ENCODE data around the gene SGSM2. TPM values are rescaled to one million over a fixed set of nuclear protein-coding genes. Genes with fewer than 3 reads are reported as not detected.

The SGSM2 gene
- total and polyA plus RNA-seq, 2 donors (not counting 1 experiment from before 2014, with no cell fraction given) = 139 to 181 TPM

DNA sequence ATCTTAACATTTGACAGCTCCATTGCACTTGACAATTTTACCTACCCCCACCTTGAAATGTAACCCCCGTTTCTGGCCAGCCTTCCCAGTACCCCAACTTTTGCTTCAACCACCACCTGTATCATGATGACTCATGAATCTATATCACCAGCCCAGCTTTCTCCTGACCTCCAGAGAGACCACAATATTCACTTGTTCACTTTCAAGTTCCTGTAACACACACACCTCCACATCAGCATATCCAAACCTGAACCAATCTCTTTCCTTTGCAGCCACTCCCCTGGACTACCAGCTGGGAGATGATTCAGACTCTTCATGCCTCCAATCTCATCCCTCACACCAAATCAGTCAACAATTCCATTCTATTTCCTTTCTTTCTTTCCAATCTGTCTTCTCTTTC lies 41.7 kb upstream of the SGSM2 start:
- H2AFZ ChIP-seq (ENCODE audit: insufficient read depth, low read depth, low read length, poor library complexity, severe bottlenecking) = no peak overlapping the region
- H3K4me1 ChIP-seq (ENCODE audit: control insufficient read depth in 2 of 2, insufficient read depth in 2 of 2, low read length in 2 of 2) = no peaks in the 10 kb centered on the region
- H3K4me2 ChIP-seq (replicated peaks; ENCODE audit: low read depth, low read length, poor library complexity, severe bottlenecking) = no peak overlapping the region
- H3K36me3 ChIP-seq (replicated peaks in 1 of 2; ENCODE audit: control extremely low read depth in 1 of 2, control insufficient read depth in 1 of 2, extremely low read depth in 1 of 2, insufficient read depth in 2 of 2, low read length in 1 of 2) = peaks cover 2 to 82% of the 10 kb centered on the region in 2 experiments
- H3K9ac ChIP-seq (ENCODE audit: low read length) = no peak overlapping the region
- no peaks in the 10 kb centered on the region for H3K27me3 Mint-ChIP-seq
- no peak overlapping the region for H3K4me3 ChIP-seq (ENCODE audit: control extremely low read depth in 1 of 5, extremely low read depth in 1 of 5, insufficient read depth in 1 of 5, low read depth in 2 of 5, low read length in 4 of 5)
- intact Hi-C loops (cut with micrococcal nuclease) = no loop called here
- POLR2A ChIA-PET = no interaction called here
- H3K9me3 Mint-ChIP-seq (ENCODE audit: insufficient read depth) = no peaks in the 10 kb centered on the region
- H4K20me1 ChIP-seq (ENCODE audit: control insufficient read depth, insufficient read depth, low read length, poor library complexity, severe bottlenecking) = no peaks in the 10 kb centered on the region
- WGBS (ENCODE audit: insufficient coverage) = 100% methylated on average over 1 of the region's 1 CpG
- no peaks in the 10 kb centered on the region for H3K9me3 ChIP-seq (ENCODE audit: control extremely low read depth in 1 of 3, control insufficient read depth in 2 of 3, insufficient read depth in 1 of 3, low read length in 2 of 3)
- H3K27ac ChIP-seq (ENCODE audit: low read length in 2 of 2) = no peak overlapping the region
- H3K27ac Mint-ChIP-seq = no peak overlapping the region
- TF ChIP-seq EZH2 (IDR thresholded peaks at IDR 0.05; ENCODE audit: borderline replicate concordance, insufficient read depth, low read depth, low read length, poor library complexity, severe bottlenecking) = no peak
- TF ChIP-seq, protein P1, sequence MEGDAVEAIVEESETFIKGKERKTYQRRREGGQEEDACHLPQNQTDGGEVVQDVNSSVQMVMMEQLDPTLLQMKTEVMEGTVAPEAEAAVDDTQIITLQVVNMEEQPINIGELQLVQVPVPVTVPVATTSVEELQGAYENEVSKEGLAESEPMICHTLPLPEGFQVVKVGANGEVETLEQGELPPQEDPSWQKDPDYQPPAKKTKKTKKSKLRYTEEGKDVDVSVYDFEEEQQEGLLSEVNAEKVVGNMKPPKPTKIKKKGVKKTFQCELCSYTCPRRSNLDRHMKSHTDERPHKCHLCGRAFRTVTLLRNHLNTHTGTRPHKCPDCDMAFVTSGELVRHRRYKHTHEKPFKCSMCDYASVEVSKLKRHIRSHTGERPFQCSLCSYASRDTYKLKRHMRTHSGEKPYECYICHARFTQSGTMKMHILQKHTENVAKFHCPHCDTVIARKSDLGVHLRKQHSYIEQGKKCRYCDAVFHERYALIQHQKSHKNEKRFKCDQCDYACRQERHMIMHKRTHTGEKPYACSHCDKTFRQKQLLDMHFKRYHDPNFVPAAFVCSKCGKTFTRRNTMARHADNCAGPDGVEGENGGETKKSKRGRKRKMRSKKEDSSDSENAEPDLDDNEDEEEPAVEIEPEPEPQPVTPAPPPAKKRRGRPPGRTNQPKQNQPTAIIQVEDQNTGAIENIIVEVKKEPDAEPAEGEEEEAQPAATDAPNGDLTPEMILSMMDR (IDR thresholded peaks at IDR 0.05) = no peak
- no peak for DNase-seq
- no peaks in the 10 kb centered on the region for H3K4me1 Mint-ChIP-seq
- H3K79me2 ChIP-seq (ENCODE audit: control insufficient read depth, insufficient read depth, low read length) = peaks cover 33% of the 10 kb centered on the region
- ATAC-seq (ENCODE audit: low read depth) = no peak
- no peak overlapping the region for H3K4me3 Mint-ChIP-seq
- no peaks in the 10 kb centered on the region for H3K27me3 ChIP-seq (replicated peaks in 1 of 4; ENCODE audit: control extremely low read depth in 1 of 4, control insufficient read depth in 3 of 4, insufficient read depth in 4 of 4, low read length in 3 of 4)
- CTCF ChIA-PET = interaction anchor here (0.6 to 1.3 kb wide), 3 partner anchors 12 to 402 kb away, joined by 3 to 4 read pairs (median 3); no protein-coding TSS in a partner anchor

DNA sequence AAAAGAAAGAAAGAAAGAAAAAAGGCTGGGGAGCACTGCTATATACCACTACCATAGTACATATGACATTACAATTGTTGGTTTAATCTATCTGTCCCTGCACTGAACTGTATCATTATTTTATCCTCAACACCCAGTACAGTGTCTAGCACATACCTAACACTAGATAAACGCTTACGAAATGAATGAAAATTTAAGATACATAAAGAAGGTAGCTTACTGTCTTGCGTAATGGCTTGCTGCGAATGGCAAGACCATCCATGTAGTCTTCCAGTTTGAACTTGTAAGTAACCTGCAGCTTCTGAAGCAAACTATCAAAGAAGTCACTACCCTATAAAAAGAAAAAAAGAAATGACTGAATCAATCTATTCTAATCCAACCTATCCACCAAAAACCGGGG lies 40.3 kb upstream of the SGSM2 start:
- H4K20me1 ChIP-seq (ENCODE audit: control insufficient read depth, insufficient read depth, low read length, poor library complexity, severe bottlenecking) = no peaks in the 10 kb centered on the region
- no peak overlapping the region for H3K4me3 Mint-ChIP-seq
- no peaks in the 10 kb centered on the region for H3K27me3 ChIP-seq (replicated peaks in 1 of 4; ENCODE audit: control extremely low read depth in 1 of 4, control insufficient read depth in 3 of 4, insufficient read depth in 4 of 4, low read length in 3 of 4)
- POLR2A ChIA-PET = no interaction called here
- H2AFZ ChIP-seq (ENCODE audit: insufficient read depth, low read depth, low read length, poor library complexity, severe bottlenecking) = no peak overlapping the region
- H3K4me3 ChIP-seq (ENCODE audit: control extremely low read depth in 1 of 5, extremely low read depth in 1 of 5, insufficient read depth in 1 of 5, low read depth in 2 of 5, low read length in 4 of 5) = no peak overlapping the region
- no peaks in the 10 kb centered on the region for H3K9me3 Mint-ChIP-seq (ENCODE audit: insufficient read depth)
- no peak for DNase-seq
- intact Hi-C loops (cut with micrococcal nuclease) = no loop called here
- ATAC-seq (ENCODE audit: low read depth) = no peak
- peaks cover 3% of the 10 kb centered on the region for H3K4me1 Mint-ChIP-seq
- H3K27ac Mint-ChIP-seq = no peak overlapping the region
- peaks cover 2 to 72% of the 10 kb centered on the region in 2 experiments for H3K36me3 ChIP-seq (replicated peaks in 1 of 2; ENCODE audit: control extremely low read depth in 1 of 2, control insufficient read depth in 1 of 2, extremely low read depth in 1 of 2, insufficient read depth in 2 of 2, low read length in 1 of 2)
- CTCF ChIA-PET = interaction anchor here (1.0 to 1.2 kb wide), 2 partner anchors 13 to 86 kb away, joined by 3 read pairs; no protein-coding TSS in a partner anchor
- H3K9me3 ChIP-seq (ENCODE audit: control extremely low read depth in 1 of 3, control insufficient read depth in 2 of 3, insufficient read depth in 1 of 3, low read length in 2 of 3) = no peaks in the 10 kb centered on the region
- H3K4me1 ChIP-seq (ENCODE audit: control insufficient read depth in 2 of 2, insufficient read depth in 2 of 2, low read length in 2 of 2) = peaks cover 0 to 2% of the 10 kb centered on the region in 2 donors
- H3K79me2 ChIP-seq (ENCODE audit: control insufficient read depth, insufficient read depth, low read length) = peaks cover 47% of the 10 kb centered on the region
- 88% methylated on average over 2 of the region's 5 CpGs for WGBS (ENCODE audit: insufficient coverage)
- TF ChIP-seq, protein P1 (IDR thresholded peaks at IDR 0.05) = no peak
- no peak for TF ChIP-seq EZH2 (IDR thresholded peaks at IDR 0.05; ENCODE audit: borderline replicate concordance, insufficient read depth, low read depth, low read length, poor library complexity, severe bottlenecking)
- no peak overlapping the region for H3K4me2 ChIP-seq (replicated peaks; ENCODE audit: low read depth, low read length, poor library complexity, severe bottlenecking)
- H3K27ac ChIP-seq (ENCODE audit: low read length in 2 of 2) = no peak overlapping the region
- no peak overlapping the region for H3K9ac ChIP-seq (ENCODE audit: low read length)
- H3K27me3 Mint-ChIP-seq = no peaks in the 10 kb centered on the region
